ENCODE data around the gene KCNK5. TPM values are rescaled to one million over a fixed set of nuclear protein-coding genes. Genes with fewer than 3 reads are reported as not detected.

KCNK5 gene
- total and polyA plus RNA-seq, 2 of the 8 experiments (the other 6 are each of a cell fraction or from before 2014, with no cell fraction given) = 20.9 to 44.3 TPM

DNA sequence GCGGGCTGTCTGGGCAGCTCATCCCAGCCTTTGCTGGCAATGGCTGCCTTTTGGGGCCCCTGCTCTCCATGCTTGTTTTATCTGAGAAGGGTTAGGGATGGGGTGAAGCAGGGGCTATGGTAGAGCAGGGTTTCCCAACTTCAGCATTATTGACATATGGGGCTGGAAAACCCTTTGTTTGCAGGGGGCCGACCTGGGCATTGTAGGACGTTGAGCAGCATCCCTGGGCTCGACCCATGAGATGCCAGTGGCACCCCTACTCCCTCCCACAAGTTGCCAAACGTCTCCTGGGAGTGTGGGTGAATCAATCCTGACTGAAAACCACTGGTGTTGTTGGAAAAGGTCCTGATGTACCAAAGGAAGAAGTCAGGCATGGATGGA is 56.9 kb downstream of the KCNK5 start:
- no peak overlapping the region for H3K23ac ChIP-seq (ENCODE audit: insufficient read length)
- no peak overlapping the region for H3K4ac ChIP-seq (replicated peaks; ENCODE audit: insufficient read length, low read depth, low read length)
- H2AFZ ChIP-seq (ENCODE audit: low read length) = no peak overlapping the region
- H3K79me1 ChIP-seq (ENCODE audit: low read depth, low read length) = no peaks in the 10 kb centered on the region
- H3K27ac ChIP-seq (ENCODE audit: low read depth, low read length) = no peak overlapping the region
- H3K36me3 ChIP-seq (ENCODE audit: control insufficient read depth in 2 of 4, insufficient read depth in 4 of 4, low read length in 3 of 4) = 0 out of 8 replicates have a peak, but pooled peaks cover 0 to 2% (median 0%) of the 10 kb centered on the region in 4 experiments
- no peak overlapping the region for H2BK20ac ChIP-seq (ENCODE audit: low read length)
- ChIA-PET POLR2A (ENCODE audit: partially characterized antibody) (no interaction called here), CTCF (ENCODE audit: partially characterized antibody) (interaction anchor here (0.6 to 16.2 kb wide), 6 partner anchors 12 to 155 kb away, joined by 3 to 656 read pairs (median 8); partner anchors contain the start of gene KCNK17)
- H4K20me1 ChIP-seq (replicated peaks in 1 of 2; ENCODE audit: control insufficient read depth in 1 of 2, insufficient read depth in 2 of 2, low read length in 2 of 2) = no peaks in the 10 kb centered on the region
- H3K23me2 ChIP-seq (ENCODE audit: low read depth, low read length) = no peaks in the 10 kb centered on the region
- peaks cover 9 to 13% of the 10 kb centered on the region in 2 experiments for H3K9me3 ChIP-seq (ENCODE audit: insufficient read depth in 2 of 2, low read depth in 1 of 2, low read length in 1 of 2)
- H3K14ac ChIP-seq (ENCODE audit: insufficient read length) = no peak overlapping the region
- H4K91ac ChIP-seq (replicated peaks; ENCODE audit: insufficient read length, low read length) = no peak overlapping the region
- H4K8ac ChIP-seq (ENCODE audit: extremely low read depth, insufficient read depth, low read length) = no peak overlapping the region
- no peak overlapping the region for H3K4me3 ChIP-seq (ENCODE audit: extremely low read depth in 1 of 4, insufficient read depth in 2 of 4, low read depth in 3 of 4, low read length in 4 of 4)
- H3K18ac ChIP-seq (ENCODE audit: extremely low read depth, low read length) = no peak overlapping the region
- FAIRE-seq = no peak
- H2AK5ac ChIP-seq (ENCODE audit: low read depth, low read length) = no peak overlapping the region
- H3K56ac ChIP-seq (replicated peaks; ENCODE audit: insufficient read length, low read depth, low read length) = no peak overlapping the region
- H2BK5ac ChIP-seq (ENCODE audit: low read depth, low read length) = no peak overlapping the region
- H2BK120ac ChIP-seq (replicated peaks; ENCODE audit: low read depth, low read length) = no peak overlapping the region
- DNase-seq (ENCODE audit: low read depth in 1 of 2, low spot score in 2 of 2) = no peak
- TF ChIP-seq YY1 (IDR thresholded peaks at IDR 0.05; ENCODE audit: low read depth, low read length) (no peak), CHD2 (IDR thresholded peaks at IDR 0.05; ENCODE audit: low read length) (no peak), GTF2F1 (IDR thresholded peaks at IDR 0.05; ENCODE audit: borderline replicate concordance, low read depth, low read length) (no peak)
- no peaks in the 10 kb centered on the region for H3K4me1 ChIP-seq (replicated peaks in 1 of 4; ENCODE audit: control insufficient read depth in 3 of 4, insufficient read depth in 4 of 4, low read length in 3 of 4)
- H3K79me2 ChIP-seq (ENCODE audit: control insufficient read depth in 1 of 2, insufficient read depth in 2 of 2, low read length in 2 of 2) = no peaks in the 10 kb centered on the region
- H4K5ac ChIP-seq (ENCODE audit: insufficient read length, low read depth, low read length) = no peak overlapping the region
- no peak overlapping the region for H2BK15ac ChIP-seq (ENCODE audit: low read length)
- no peak overlapping the region for H2BK12ac ChIP-seq (ENCODE audit: low read depth, low read length)
- 52% methylated on average over 5 of the region's 5 CpGs; no CpG with 5 or more reads in 1 of the 2 experiments for WGBS, 2 experiments (ENCODE audit: extremely low coverage in 1 of 2, insufficient coverage in 1 of 2, insufficient read length in 1 of 2, insufficient replicate concordance in 2 of 2, low coverage in 1 of 2, low lambda C conversion rate in 2 of 2, missing lambda C conversion rate in 1 of 2)
- no peaks in the 10 kb centered on the region for H3K27me3 ChIP-seq (replicated peaks in 1 of 4; ENCODE audit: control insufficient read depth in 3 of 4, extremely low read depth in 1 of 4, insufficient read depth in 3 of 4, low read length in 3 of 4)
- no peak overlapping the region for H3K9ac ChIP-seq (replicated peaks in 1 of 4; ENCODE audit: extremely low read depth in 1 of 4, low read depth in 3 of 4, low read length in 3 of 4)
- H3K4me2 ChIP-seq (ENCODE audit: insufficient read depth in 1 of 2, low read depth in 2 of 2, low read length in 2 of 2) = no peak overlapping the region
